HG02970 (cell line): ENCODE measurements around the gene TULP3.

Source experiments
- ATAC-seq: cut with Tn5 transposase; IDR thresholded peaks from one replicate; pipeline ENCODE4 v1.9.1; 2021; ENCODE audit warnings: mild to moderate bottlenecking, moderate library complexity, moderate number of reproducible peaks; ENCODE audit not compliant: unreplicated experiment, low FRiP score

Gene TULP3

GRCh38 chr12:2961705-2962104 is 71.0 kb downstream of the TULP3 start:
- ATAC-seq: no peak

GRCh38 chr12:2963154-2963759 is 72.6 kb downstream of the TULP3 start:
- ATAC-seq: no peak

GRCh38 chr12:2963760-2964292 is 73.1 kb downstream of the TULP3 start:
- ATAC-seq: no peak

GRCh38 chr12:2967651-2968050 is 77.0 kb downstream of the TULP3 start:
- no peak for ATAC-seq

- no peak for ATAC-seq
Measured at GRCh38 chr12:2970744-2971143, 80.1 kb downstream of the TULP3 start.

GRCh38 chr12:2973566-2973965 is 82.9 kb downstream of the TULP3 start:
- ATAC-seq: no peak

- no peak for ATAC-seq
Measured at GRCh38 chr12:2974560-2974971, 83.9 kb downstream of the TULP3 start.

GRCh38 chr12:2976581-2976996 is 85.9 kb downstream of the TULP3 start:
- no peak for ATAC-seq

- no peak for ATAC-seq
Measured at GRCh38 chr12:2977776-2978175, 87.1 kb downstream of the TULP3 start.

GRCh38 chr12:2979806-2980205 is 89.1 kb downstream of the TULP3 start:
- ATAC-seq: no peak

- no peak for ATAC-seq
Measured at GRCh38 chr12:2980630-2981029, 89.9 kb downstream of the TULP3 start.

- no peak for ATAC-seq
Measured at GRCh38 chr12:2982361-2982760, 91.7 kb downstream of the TULP3 start.

- no peak for ATAC-seq
Measured at GRCh38 chr12:2984249-2984648, 93.6 kb downstream of the TULP3 start.

- no peak for ATAC-seq
Measured at GRCh38 chr12:2984698-2985097, 94.0 kb downstream of the TULP3 start.

- no peak for ATAC-seq
Measured at GRCh38 chr12:2986876-2987275, 96.2 kb downstream of the TULP3 start.

GRCh38 chr12:2988494-2988893 is 97.8 kb downstream of the TULP3 start:
- no peak for ATAC-seq
